GM10847 (cell line): ENCODE measurements around the gene MCC.

Experiments
- POLR2A ChIP-seq: IDR thresholded peaks from 2 replicates; pipeline ENCODE4 v1.6.1; 2011; ENCODE audit not compliant: insufficient read length; ENCODE audit errors: extremely low read depth

MCC gene

GRCh38 chr5:113102121-113102531, 386.1 kb downstream of the MCC start:
- no peak for TF ChIP-seq POLR2A

DNA sequence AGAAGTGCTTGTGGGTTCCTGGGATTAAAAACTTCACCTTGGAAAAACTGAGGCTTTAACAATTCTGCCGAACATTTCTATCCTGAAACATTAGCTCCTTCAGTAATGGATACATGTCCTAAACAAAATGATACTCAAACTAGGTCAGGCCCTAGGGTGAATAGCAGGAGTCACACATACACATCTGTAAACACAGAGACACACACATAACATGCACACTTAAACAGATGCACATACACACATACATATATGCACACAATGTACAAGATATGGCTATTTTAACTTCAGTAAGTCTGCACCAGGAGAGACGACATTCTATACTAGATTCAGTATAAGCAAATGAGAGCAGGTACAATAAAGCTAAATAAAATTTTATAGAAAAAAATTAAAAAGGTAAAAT, 387.3 kb downstream of the MCC start:
- TF ChIP-seq POLR2A, result no peak

DNA sequence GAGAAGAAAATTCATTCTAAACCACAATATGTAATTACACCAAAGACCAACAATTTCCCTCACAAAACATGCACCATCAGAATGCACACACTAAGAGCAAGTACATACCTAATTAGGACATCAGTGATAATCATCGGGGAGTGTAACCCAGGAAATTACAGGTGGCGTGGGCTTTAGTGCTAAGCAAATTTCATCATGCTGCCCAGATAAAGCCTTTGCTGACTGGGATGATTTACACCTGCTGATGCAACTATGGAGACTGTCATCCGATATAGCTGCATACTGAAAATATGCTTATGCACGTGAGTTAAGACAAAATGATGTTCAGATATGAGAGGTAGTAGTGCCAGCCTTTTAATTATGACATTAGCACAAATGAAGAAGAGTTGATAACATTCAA, 388.4 kb downstream of the MCC start:
- TF ChIP-seq POLR2A, result no peak

DNA sequence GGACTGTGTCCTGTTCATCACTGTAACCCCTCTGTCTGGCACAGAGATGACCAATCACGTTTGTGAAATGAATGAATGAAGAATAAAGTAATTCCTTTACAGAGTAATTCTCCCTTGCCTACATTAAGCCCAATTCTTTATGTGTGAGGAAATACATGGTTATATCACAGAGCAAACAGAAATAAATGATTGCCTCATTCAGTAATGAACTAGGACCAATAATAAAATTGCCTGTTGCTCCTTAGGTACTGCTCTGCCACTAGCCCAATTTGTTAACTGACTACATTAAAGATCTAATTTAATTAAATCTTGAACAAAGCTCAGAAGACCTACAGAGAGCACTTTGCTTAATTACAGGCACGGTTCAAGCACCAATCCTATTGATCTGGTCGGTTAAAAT, 389.9 kb downstream of the MCC start:
- TF ChIP-seq POLR2A, result no peak

DNA sequence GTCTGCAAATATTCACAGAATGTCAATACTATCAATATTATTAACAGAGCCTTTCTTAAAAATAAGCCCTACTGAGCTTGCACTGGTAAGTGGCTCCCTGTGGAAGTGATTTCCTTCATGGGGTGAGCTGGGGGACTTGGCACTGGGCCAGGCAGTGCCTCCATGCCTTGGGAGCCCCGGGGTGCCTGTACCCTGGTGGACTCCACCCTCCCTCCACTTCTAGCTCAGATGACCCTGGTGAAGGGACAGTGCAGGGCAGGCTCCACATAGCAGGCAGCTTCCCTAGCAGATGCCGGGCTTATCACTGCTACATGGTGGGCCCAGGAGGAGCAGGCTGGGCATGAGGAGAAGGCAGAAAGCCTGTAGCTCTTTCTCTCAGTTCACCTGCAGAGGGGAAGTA, 392.4 kb downstream of the MCC start:
- TF ChIP-seq POLR2A, result no peak

DNA sequence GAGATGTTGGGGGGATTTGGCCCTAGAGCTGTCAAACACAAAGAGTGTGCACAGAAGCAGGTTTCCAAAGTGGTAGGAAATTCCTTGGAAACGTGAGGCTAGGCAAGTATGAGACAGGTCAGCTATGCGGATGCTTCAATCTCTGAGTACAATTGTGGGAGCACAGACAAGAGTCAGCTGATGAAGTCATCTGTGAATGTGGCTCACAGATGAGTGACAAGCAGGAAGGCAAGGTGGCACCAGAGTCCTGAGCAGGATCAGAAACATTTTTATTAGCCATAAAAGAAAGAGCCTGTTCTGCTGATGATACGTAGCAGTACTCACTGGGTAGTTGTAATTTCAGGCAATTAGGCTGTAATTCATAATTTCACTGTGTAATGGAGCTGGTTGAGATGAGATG, 394.7 kb downstream of the MCC start:
- no peak for TF ChIP-seq POLR2A

- TF ChIP-seq POLR2A, result no peak
Measured at GRCh38 chr5:113092683-113093082, 395.6 kb downstream of the MCC start.

DNA sequence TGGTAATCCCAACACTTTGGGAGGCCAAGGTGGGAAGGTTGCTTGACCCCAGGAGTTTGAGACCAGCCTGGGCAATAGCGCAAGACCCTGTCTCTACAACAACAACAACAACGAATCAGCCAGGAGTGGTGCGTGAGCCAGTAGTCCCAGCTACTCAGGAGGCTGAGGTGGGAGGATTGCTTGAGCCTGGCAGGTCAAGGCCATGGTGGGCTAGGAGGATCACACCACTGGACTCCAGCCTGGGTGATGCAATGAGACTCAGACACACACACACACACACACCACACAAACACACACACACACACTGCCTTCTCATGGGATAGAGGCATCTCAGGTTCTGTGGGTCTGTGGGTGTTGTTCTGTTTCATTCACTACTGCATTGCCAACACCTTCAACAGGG, 396.6 kb downstream of the MCC start:
- no peak for TF ChIP-seq POLR2A

- no peak for TF ChIP-seq POLR2A
Measured at GRCh38 chr5:113090336-113091106, 397.7 kb downstream of the MCC start.

GRCh38 chr5:113089653-113090335, 398.5 kb downstream of the MCC start:
- no peak for TF ChIP-seq POLR2A

GRCh38 chr5:113087976-113088514, 400.2 kb downstream of the MCC start:
- TF ChIP-seq POLR2A, result no peak

GRCh38 chr5:113085880-113086409, 402.3 kb downstream of the MCC start:
- no peak for TF ChIP-seq POLR2A

DNA sequence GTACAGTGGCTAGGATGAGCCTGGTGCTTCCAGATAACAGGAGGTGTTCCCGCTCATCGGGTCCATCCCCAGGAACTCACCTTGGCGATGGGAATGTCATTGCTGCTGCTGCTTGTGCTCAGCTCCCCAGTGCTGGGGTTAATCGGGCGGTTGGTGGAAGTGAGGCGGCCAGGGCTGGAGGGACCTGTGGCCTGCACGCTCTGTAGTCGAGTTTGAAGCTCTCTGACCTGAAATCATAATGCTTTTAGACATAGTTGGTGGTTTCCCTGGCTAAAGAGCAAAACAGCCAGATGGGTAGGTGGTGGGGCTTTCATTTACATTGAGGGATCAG, 403.2 kb downstream of the MCC start:
- no peak for TF ChIP-seq POLR2A

DNA sequence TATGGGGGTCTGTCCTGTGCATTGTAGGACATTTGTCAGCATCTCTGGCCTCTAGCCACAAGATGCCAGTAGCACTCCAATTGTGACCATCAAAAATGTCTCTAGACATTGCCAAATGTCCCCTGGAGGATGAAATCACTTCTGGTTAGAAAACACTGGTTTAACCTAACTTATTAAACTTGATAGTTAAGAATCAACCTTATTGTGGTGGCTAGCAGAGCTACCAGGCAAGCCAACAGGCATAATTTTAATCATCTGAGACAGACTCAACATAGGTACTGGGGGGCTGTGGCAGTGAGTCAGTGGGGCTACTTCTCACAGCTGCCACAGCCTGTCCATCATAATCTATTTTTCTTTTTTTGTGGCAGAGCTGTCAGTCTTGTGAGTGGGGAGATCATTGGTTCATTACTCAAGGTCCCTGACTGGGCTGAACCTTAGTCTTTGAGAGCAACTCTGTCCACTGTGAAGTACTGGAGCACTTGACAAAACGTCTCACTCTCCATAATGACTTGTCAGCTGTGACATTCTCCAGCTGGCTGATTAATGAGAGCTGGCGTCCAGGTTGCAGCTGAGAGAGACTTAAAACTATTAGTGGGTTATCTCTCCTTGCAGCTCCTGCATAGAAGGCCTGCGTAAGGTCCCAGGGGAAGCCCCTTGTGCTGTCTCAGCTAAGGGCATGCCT, 403.7 kb downstream of the MCC start:
- no peak for TF ChIP-seq POLR2A

- no peak for TF ChIP-seq POLR2A
Measured at GRCh38 chr5:113083481-113083880, 404.8 kb downstream of the MCC start.

GRCh38 chr5:113082547-113082905, 405.7 kb downstream of the MCC start:
- no peak for TF ChIP-seq POLR2A
